GM12891 (cell line): ENCODE measurements around the gene TNFRSF4.

Source experiments
- DNase-seq: peaks from one replicate; pipeline ENCODE4 v3.0.0; 2011; ENCODE audit warnings: low spot score; ENCODE audit not compliant: insufficient read length
- FAIRE-seq: peaks from 2 replicates; lab custom pipeline; 2011; peaks lifted over from hg19 to GRCh38; lab: Jason Lieb, UNC
- PAX5 ChIP-seq: IDR thresholded peaks from 2 replicates; pipeline ENCODE4 v1.6.1; 2011; ENCODE audit warnings: low read length, moderate library complexity, mild to moderate bottlenecking; ENCODE audit not compliant: insufficient read depth, severe bottlenecking
- POLR2A ChIP-seq: IDR thresholded peaks from 2 replicates; pipeline ENCODE4 v1.6.1; 2011; ENCODE audit warnings: low read depth, low read length, control low read depth
- POLR2AphosphoS5 ChIP-seq: IDR thresholded peaks from 2 replicates; pipeline ENCODE4 v1.6.1; 2011; ENCODE audit warnings: low read depth, low read length, control low read depth
- POU2F2 ChIP-seq: IDR thresholded peaks from 2 replicates; pipeline ENCODE4 v1.6.1; 2011; ENCODE audit warnings: low read depth, mild to moderate bottlenecking, control low read depth, low read length, moderate library complexity
- SPI1 ChIP-seq: IDR thresholded peaks from 2 replicates; pipeline ENCODE4 v1.6.1; 2011; ENCODE audit warnings: low read depth, low read length, control low read depth
- TAF1 ChIP-seq: IDR thresholded peaks from 2 replicates; pipeline ENCODE4 v1.6.1; 2011; ENCODE audit warnings: low read depth, low read length, control low read depth

Gene TNFRSF4

DNA sequence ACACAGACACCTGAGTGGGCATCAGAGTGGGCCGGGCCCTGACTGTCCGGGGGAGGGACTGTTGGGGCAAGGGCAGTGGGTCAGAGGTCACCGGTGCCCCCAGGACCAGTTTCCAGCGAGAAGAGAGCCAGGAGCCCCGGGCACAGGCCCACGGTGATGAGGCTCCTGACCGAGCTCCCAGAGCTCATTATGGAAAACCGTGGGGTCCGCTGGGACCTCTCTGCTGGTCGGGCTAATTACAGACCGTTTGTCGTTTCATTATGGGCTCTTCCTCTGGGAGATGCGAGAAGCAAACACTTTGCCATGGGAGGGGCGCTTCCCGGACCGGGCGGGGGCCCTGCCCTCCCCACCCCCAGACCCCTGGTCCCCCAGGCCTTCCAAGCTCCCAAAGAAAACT lies 52.3 kb downstream of the TNFRSF4 start:
- FAIRE-seq (no peak), DNase-seq (no peak)

More for the DNA sequence above, 52.3 kb downstream of the TNFRSF4 start:
- no peak for TF ChIP-seq POLR2A
- no peak for TF ChIP-seq TAF1
- no peak for TF ChIP-seq SPI1
- no peak for TF ChIP-seq PAX5
- no peak for TF ChIP-seq POU2F2
- TF ChIP-seq POLR2AphosphoS5: no peak
